GM19397 (cell line): ENCODE measurements around the gene ABCC8.
A peak's percentile ranks its signal among the peaks of the same experiment; 100 is the strongest.

Source experiments
- ATAC-seq: cut with Tn5 transposase; IDR thresholded peaks from one replicate; pipeline ENCODE4 v1.9.1; 2021; ENCODE audit warnings: mild to moderate bottlenecking, moderate library complexity; ENCODE audit not compliant: unreplicated experiment

ABCC8 gene

DNA sequence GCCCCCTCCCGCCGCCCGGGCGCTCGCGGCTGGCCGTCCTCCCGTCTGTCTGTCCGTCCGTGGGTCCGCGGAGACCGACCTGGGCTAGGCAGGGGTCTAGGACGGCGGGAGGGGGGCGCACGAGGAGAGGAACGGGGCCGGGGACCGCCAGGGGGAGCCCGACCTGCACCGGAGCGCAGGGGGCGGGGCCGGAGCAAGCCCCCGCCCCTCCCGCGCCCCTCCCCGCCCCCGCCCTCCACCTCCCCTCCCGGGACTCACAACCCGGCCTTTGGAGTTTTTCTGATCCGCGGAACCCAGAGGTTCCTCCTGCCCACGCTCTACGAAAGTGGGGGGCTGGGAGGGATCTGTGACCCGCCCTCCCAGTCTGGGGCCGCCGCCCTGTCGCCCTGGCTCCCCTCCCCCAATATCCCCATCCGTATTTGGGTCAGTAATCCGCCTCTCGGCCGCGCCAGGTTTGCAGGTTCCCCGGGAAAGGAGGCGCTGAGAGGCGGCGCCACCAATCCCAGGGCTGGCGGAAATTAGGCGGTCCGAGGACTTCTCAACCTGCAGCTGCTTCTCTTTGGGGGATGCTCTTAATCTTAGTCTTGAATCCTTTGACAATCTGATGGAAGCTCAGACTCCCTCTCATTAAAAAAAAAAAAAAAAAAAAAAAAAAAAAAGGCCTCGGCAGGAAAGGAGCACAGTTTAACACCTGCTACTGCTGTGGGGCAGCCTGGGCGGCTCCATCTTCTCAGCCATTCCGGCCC, 87.3 kb downstream of the ABCC8 start:
- ATAC-seq: peak; percentile 61

GRCh38 chr11:17388609-17389210, 87.9 kb downstream of the ABCC8 start, which contains the start of gene KCNJ11:
Gene KCNJ11, minus strand, starts transcription at chr11:17388659. Its CDS starts 568 bp downstream, at chr11:17388091.
- peak; percentile 45 for ATAC-seq

- no peak for ATAC-seq
Observed at GRCh38 chr11:17387811-17388210, 88.8 kb downstream of the ABCC8 start.

DNA sequence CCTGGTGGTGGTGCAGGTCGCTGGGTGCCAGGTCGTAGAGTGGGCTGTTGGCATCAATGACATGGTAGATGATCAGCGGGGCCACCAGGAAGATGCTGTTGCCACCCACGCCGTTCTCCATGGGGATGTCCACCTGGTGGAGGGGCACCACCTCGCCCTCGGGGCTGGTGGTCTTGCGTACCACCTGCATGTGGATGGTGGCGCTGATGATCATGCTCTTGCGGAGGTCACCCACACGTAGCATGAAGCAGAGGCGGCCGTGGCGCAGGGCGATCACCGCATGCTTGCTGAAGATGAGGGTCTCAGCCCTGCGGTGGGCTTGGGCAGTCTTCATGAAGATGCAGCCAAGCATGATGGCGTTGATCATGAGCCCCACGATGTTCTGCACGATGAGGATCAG, 89.4 kb downstream of the ABCC8 start:
- ATAC-seq: no peak

- peak; percentile 49 for ATAC-seq
Observed at GRCh38 chr11:17386331-17387084, 90.1 kb downstream of the ABCC8 start.

GRCh38 chr11:17385926-17386325, 90.7 kb downstream of the ABCC8 start:
- no peak for ATAC-seq

DNA sequence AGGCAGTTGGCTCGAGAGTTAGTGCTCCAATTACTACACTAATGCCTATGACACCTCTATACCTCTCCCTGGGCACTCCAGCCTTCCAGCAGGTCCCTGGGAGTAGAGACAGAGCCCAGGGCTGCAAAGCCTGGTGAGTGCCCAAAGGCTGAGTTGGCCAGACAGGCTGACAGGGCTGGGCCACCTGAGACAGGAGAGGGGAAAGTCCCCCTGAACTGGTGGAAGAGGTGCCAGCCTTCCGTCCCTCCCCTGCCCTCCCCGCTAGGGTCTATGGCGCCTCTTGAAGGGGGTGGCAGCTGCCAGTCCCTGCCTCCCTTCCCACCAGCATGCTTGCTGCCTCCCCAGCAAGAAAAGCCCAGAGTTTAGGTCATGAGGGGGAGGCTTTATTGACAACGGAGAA, 91.2 kb downstream of the ABCC8 start:
- no peak for ATAC-seq

DNA sequence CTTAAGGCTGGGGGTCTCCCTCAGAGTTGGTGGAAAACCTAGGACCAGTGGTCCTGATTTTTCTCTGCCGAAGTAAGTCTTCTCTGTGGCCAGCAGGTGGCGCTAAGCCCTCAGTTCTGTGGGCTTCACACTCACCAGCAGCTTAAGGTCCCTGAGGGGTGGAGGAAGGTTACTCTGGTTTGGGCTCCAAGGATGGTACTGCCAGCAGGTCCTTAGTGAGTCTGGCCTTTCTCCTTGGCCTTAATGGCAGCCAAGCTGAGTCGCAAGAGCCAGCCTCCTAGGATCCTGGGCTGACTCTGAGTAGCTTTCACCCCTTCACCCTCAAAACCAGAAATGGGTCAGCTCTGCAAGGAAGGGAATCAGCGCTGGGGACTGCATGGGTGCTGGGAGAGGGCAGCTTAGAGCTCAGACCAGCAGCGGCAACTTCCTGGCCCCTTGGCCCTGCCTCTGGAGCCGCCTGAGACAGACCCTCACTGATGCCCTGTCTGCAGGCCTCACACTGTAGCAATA, 92.6 kb downstream of the ABCC8 start:
- ATAC-seq: no peak

- no peak for ATAC-seq
Observed at GRCh38 chr11:17383461-17383860, 93.2 kb downstream of the ABCC8 start.

GRCh38 chr11:17382046-17382728, 94.5 kb downstream of the ABCC8 start:
- ATAC-seq: no peak

DNA sequence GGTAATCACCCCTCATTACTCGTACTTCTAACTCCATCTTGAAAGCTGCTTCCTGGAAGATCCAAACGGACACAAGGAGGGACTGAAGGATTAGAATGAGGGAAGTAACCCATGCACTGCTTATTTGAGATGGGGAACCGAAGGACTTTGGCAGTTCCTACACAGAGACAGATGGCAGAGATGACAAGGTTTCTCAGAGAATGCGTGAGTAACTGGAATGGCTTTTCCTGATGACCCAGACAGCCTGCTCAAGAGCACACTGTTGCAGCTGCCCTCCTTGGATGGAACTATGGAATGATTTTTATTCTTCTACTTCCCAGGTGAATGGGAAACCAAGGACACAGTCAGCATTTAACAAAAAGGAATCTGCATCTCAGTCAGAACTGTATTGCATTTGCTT, 95.5 kb downstream of the ABCC8 start:
- no peak for ATAC-seq

DNA sequence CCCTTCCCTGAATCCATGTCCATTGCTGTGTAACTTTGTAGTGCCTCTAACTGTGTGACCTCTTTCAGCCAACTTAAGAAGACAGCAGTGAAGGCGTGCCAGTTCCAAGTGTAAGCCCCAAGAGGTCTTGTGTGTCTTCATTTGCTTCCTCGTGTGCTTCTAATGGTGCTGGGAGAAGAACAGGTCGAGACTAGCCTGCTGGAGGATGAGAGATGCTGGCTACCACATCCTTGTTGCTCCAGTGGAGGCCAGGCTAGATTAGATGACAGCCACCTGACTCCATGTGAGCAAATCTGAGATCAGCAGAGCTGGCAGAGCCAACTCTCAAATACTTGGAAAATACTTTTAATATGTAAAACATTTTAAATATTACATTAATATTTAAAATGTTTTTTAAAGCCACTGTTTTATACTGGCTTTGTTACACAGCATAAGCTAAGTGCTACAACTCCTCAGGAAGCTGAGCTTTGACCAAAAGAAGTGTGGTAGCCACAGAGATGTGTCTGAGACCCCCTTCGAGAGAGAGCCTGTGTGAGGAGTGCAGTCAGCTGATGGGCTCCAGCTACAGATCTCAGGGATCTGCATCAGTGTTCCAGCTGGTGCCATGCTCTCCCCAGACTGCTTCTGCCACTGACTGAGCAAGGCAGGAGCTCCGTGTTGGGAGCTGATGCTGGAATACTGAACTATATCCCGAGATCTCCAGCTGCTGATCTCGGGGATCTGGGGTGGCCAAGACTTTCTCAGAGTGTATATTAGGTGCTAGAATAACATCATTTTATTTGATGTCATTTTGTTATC, 97.1 kb downstream of the ABCC8 start:
- ATAC-seq: no peak

GRCh38 chr11:17378655-17379054, 98.0 kb downstream of the ABCC8 start:
- no peak for ATAC-seq

GRCh38 chr11:17376493-17376892, 100.2 kb downstream of the ABCC8 start:
- no peak for ATAC-seq

DNA sequence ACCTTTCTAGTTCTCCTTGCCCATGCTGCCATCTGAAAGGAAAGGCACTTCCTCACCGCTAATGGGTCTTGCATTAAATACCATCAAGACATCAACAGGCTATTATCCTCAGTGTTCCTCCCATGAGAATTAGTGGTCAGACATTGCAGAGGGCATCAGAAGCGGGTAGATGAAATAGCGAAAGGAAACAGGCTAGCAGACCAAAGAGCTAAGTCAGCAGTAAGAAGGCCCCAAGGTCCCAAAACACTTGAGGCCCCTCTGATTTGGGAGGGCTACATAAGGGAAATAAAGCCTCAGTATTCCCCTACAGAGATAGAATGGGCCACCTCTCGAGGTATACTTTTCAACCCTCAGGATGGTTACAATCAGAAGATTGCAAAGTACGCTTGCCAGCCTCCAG, 101.1 kb downstream of the ABCC8 start:
- no peak for ATAC-seq

DNA sequence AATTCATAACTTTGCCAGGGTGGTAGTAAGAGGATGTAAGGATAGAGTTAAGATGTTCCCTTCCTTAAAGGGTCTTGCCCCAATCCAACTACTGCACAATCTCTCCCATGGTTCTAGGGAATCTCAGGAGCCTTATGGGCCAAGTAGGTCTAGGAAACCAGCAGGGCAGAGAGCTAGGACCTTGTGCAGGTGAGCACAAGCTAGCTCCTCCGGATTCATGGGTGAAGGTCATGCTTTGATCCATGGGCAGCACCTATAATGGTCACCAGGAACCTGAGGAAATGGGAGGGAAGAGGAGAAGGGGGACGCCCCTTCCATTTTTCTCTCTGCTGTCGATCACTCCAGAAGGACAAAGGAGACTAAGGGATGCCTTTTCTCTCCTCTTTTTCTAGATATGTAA, 105.0 kb downstream of the ABCC8 start:
- no peak for ATAC-seq

GRCh38 chr11:17369684-17370243, 106.9 kb downstream of the ABCC8 start:
- ATAC-seq: no peak

- no peak for ATAC-seq
Observed at GRCh38 chr11:17369094-17369493, 107.6 kb downstream of the ABCC8 start.

- ATAC-seq: no peak
Observed at GRCh38 chr11:17368551-17368950, 108.1 kb downstream of the ABCC8 start.

DNA sequence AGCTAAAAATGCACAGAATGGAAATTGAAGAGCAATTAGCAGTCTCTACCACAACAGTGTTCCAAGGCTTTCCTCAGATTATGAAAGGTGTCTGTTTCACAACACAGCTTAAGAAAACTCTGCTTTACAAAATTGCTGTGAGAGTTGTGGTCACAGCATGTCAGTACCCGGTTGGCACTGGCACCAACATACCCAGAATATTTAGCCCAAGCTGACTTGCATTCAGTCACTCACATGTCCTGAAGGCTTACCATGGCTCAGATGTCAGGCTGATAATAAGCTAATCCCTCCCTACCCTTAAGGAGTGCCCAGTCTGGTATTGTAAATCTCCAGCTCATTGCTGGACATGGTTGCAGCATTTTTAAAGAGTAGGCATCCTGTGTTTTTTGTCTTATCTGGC, 110.2 kb downstream of the ABCC8 start:
- ATAC-seq: no peak
